Effector CD8-positive, alpha-beta T cell (primary cell): ENCODE measurements around the gene TRPT1.
A peak's percentile ranks its signal among the peaks of the same experiment; 100 is the strongest.
"Not testable (repeated sequence)": the region's sequence is repeated elsewhere in the genome, so short reads cannot be mapped to it uniquely, and the experiment has no call there.

Experiments
- DNase-seq: peaks from one replicate; lab custom pipeline; 2025; lab: John Stamatoyannopoulos, UW

The TRPT1 gene

GRCh38 chr11:64258946-64259532, 33.1 kb upstream of the TRPT1 start:
- no peak for DNase-seq

GRCh38 chr11:64258356-64258755, 32.4 kb upstream of the TRPT1 start:
- no peak for DNase-seq

- no peak for DNase-seq
Observed at GRCh38 chr11:64256300-64256699, 30.3 kb upstream of the TRPT1 start.

- DNase-seq: no peak
Observed at GRCh38 chr11:64255135-64256128, 29.4 kb upstream of the TRPT1 start.

- no peak for DNase-seq
Observed at GRCh38 chr11:64254326-64254725, 28.3 kb upstream of the TRPT1 start.

- no peak for DNase-seq
Observed at GRCh38 chr11:64253481-64253880, 27.5 kb upstream of the TRPT1 start.

GRCh38 chr11:64253043-64253442, 27.1 kb upstream of the TRPT1 start:
- DNase-seq: no peak

GRCh38 chr11:64252003-64252872, 26.3 kb upstream of the TRPT1 start:
- peak; percentile 16 for DNase-seq

GRCh38 chr11:64251753-64252002, 25.7 kb upstream of the TRPT1 start:
- no peak for DNase-seq

GRCh38 chr11:64251016-64251752, 25.2 kb upstream of the TRPT1 start, which contains the start of gene PLCB3:
Gene PLCB3 (plus strand): TSS chr11:64251530. CDS start chr11:64251650, 120 bp downstream.
- DNase-seq: peak; percentile 50

- DNase-seq: no peak
Observed at GRCh38 chr11:64250415-64251015, 24.5 kb upstream of the TRPT1 start.

GRCh38 chr11:64249563-64250414, 23.8 kb upstream of the TRPT1 start:
- DNase-seq: no peak

- no peak for DNase-seq
Observed at GRCh38 chr11:64249038-64249437, 23.1 kb upstream of the TRPT1 start.

- DNase-seq: no peak
Observed at GRCh38 chr11:64248578-64248977, 22.6 kb upstream of the TRPT1 start.

GRCh38 chr11:64247729-64248531, 21.9 kb upstream of the TRPT1 start:
- DNase-seq: no peak

- DNase-seq: peak; percentile 59
Observed at GRCh38 chr11:64246871-64247728, 21.1 kb upstream of the TRPT1 start, which contains the start of gene PPP1R14B. Gene PPP1R14B (minus strand): TSS chr11:64246943. CDS start chr11:64246673, 270 bp downstream.

GRCh38 chr11:64246621-64246870, 20.6 kb upstream of the TRPT1 start:
- DNase-seq: not testable (repeated sequence)

- peak; percentile 33 for DNase-seq
Observed at GRCh38 chr11:64245797-64246620, 20.0 kb upstream of the TRPT1 start.
